ENCODE results near the gene QSOX2.

Gene QSOX2

DNA sequence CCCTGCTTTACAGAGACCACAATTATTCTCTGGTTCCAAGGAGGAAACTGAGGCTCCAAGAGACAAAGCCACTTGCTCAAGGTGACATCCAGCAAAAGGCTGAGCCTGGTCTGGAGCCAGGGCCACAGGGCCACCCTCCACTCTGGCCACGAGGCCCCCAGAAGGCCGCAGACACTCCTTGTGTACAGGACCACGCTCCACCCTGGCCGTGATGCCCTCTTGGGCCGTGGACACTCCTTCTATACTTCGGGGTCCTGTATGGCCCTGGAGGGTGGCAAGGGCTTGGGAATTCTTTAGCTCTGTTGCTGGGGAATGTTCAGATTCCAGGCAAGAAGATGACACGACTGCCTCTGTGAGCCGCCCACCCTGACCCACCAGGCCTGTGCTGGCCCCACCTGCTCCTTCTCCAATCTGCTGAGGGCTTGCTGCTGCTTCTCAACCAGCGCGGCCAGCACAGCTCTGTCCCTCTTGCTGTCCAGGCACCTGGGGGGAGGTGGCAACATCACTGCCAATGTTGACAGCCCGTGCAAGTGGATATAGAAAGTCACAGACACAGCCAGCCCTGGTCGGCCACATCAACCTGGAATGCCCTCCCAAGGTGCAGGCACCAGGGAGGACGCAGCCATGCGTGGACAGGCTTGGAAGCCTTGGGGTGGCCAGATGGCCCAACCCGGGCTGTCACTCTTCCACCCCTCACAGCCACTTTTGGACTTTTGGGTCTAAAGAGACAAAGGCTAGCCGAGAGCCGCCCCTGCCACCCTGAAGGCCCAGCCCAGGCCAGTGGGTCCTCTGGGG is 20.1 kb upstream of the QSOX2 start:
- no peak for DNase-seq
- Histone ChIP-seq H3K36me3 (ENCODE audit: control insufficient read depth, insufficient read depth, low read length) (no peaks in the 10 kb centered on the region), H3K27ac (ENCODE audit: insufficient read depth, low read length, poor library complexity, severe bottlenecking) (no peak overlapping the region), H3K9me3 (ENCODE audit: control insufficient read depth, low read length) (no peaks in the 10 kb centered on the region), H3K4me3 (ENCODE audit: insufficient read depth, low read depth, low read length, poor library complexity, severe bottlenecking) (no peak overlapping the region), H3K4me1 (ENCODE audit: control insufficient read depth, insufficient read depth, low read length, poor library complexity, severe bottlenecking) (peaks cover 7% of the 10 kb centered on the region), H3K27me3 (replicated peaks; ENCODE audit: control insufficient read depth, insufficient read depth, low read length, poor library complexity, severe bottlenecking) (no peaks in the 10 kb centered on the region)

DNA sequence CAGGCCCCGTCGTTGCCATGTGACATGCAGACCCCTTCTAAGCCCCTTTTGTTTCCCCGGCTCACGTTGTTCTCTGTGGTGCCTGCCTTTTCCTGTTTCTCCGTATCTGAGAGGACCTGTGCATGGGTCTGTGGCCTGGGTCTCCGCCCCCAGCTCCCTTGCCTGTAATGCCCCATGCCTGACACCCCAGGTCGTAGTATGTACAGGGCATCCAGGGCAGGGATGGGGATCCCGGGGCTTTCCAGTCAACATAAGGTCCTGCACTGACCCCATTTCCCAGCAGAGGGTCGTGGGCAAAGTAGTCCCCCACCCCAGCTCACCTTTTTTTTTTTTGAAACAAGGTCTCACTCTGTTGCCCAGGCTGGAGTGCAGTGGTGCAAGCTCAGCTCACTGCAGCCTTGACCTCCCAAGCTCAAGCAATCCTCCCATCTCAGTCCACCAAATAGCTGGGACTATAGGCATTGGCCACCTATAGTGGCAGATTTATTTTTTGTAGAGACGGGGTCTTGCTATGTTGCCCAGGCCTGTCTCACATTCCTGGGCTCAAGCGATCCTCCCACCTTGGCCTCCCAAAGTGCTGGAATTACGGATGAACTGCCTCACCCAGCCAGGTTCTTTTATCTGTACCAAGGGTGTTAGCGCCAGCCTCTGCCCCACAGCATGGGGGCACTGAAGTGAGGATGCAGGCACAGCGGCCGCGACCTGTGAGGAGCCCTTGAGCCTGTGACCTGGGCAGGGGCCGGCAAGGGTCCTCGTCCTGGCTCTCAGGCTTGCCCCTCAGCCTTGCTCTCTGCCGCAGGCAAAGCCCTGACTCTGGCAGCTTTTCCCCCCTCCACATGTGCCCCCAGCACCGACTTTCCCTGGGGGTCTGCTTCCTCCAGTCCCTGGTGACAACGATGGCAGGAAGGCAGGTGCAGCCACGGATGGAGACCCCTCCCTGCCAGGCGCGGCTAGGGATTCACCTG is 19.1 kb upstream of the QSOX2 start:
- Histone ChIP-seq H3K27me3 (replicated peaks; ENCODE audit: control insufficient read depth, insufficient read depth, low read length, poor library complexity, severe bottlenecking) (no peaks in the 10 kb centered on the region), H3K4me3 (ENCODE audit: insufficient read depth, low read depth, low read length, poor library complexity, severe bottlenecking) (no peak overlapping the region)
- no peak for DNase-seq

GRCh38 chr9:136264031-136264430 is 18.4 kb upstream of the QSOX2 start:
- Histone ChIP-seq H3K4me3 (ENCODE audit: insufficient read depth, low read depth, low read length, poor library complexity, severe bottlenecking) (no peak overlapping the region), H3K4me1 (ENCODE audit: control insufficient read depth, insufficient read depth, low read length, poor library complexity, severe bottlenecking) (peaks cover 7% of the 10 kb centered on the region), H3K27me3 (replicated peaks; ENCODE audit: control insufficient read depth, insufficient read depth, low read length, poor library complexity, severe bottlenecking) (no peaks in the 10 kb centered on the region), H3K36me3 (ENCODE audit: control insufficient read depth, insufficient read depth, low read length) (no peaks in the 10 kb centered on the region), H3K27ac (ENCODE audit: insufficient read depth, low read length, poor library complexity, severe bottlenecking) (no peak overlapping the region), H3K9me3 (ENCODE audit: control insufficient read depth, low read length) (no peaks in the 10 kb centered on the region)
- DNase-seq, result no peak

More for the DNA sequence above, 19.1 kb upstream of the QSOX2 start:
- no peak overlapping the region for H3K27ac ChIP-seq (ENCODE audit: insufficient read depth, low read length, poor library complexity, severe bottlenecking)
- no peaks in the 10 kb centered on the region for H3K9me3 ChIP-seq (ENCODE audit: control insufficient read depth, low read length)
- H3K4me1 ChIP-seq (ENCODE audit: control insufficient read depth, insufficient read depth, low read length, poor library complexity, severe bottlenecking), result peaks cover 7% of the 10 kb centered on the region
- H3K36me3 ChIP-seq (ENCODE audit: control insufficient read depth, insufficient read depth, low read length), result no peaks in the 10 kb centered on the region

GRCh38 chr9:136262671-136263178 is 17.1 kb upstream of the QSOX2 start:
- no peak overlapping the region for H3K4me3 ChIP-seq (ENCODE audit: insufficient read depth, low read depth, low read length, poor library complexity, severe bottlenecking)
- DNase-seq, result no peak
- peaks cover 5% of the 10 kb centered on the region for H3K4me1 ChIP-seq (ENCODE audit: control insufficient read depth, insufficient read depth, low read length, poor library complexity, severe bottlenecking)
- H3K27me3 ChIP-seq (replicated peaks; ENCODE audit: control insufficient read depth, insufficient read depth, low read length, poor library complexity, severe bottlenecking), result no peaks in the 10 kb centered on the region
- no peak overlapping the region for H3K27ac ChIP-seq (ENCODE audit: insufficient read depth, low read length, poor library complexity, severe bottlenecking)
- H3K9me3 ChIP-seq (ENCODE audit: control insufficient read depth, low read length), result no peaks in the 10 kb centered on the region
- H3K36me3 ChIP-seq (ENCODE audit: control insufficient read depth, insufficient read depth, low read length), result no peaks in the 10 kb centered on the region

DNA sequence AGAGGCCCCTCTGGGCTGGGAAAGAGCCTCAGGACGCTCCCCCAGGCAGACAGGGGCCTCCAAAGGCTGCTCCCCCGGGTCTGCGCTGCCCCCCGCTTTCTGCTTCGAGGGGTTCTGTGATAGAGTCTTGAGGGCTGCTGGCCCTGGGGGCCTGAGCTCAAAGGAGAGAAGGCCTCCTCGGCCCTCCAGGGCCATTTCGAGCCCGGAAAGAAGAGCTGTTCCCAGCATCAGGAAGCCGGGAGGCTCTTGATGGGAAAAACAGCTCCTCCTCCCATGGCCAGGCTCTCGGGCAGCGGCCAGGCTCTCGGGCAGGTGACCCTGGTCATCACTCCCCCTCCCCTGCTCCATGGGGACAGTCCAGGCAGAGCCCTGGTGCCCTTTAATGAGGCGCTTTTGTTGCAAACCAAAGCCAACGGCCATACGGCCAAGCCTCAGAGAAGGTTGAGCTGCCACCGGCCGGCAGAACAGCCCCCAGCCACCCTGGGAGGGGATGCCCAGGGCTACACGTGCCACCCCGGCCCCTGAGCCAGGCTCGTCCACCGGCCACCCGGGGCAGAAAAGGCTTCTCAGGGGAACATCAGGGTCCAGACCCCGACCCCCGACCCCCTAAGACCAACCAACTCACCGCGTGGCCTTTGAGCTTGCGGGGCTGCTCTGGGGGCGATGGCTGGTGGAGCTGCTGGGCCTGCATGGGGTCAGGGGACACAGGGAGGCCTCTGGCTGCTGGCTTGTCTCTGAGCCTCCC is 16.2 kb upstream of the QSOX2 start:
- no peak for DNase-seq
- Histone ChIP-seq H3K9me3 (ENCODE audit: control insufficient read depth, low read length) (no peaks in the 10 kb centered on the region), H3K4me1 (ENCODE audit: control insufficient read depth, insufficient read depth, low read length, poor library complexity, severe bottlenecking) (no peaks in the 10 kb centered on the region), H3K36me3 (ENCODE audit: control insufficient read depth, insufficient read depth, low read length) (no peaks in the 10 kb centered on the region), H3K4me3 (ENCODE audit: insufficient read depth, low read depth, low read length, poor library complexity, severe bottlenecking) (no peak overlapping the region), H3K27ac (ENCODE audit: insufficient read depth, low read length, poor library complexity, severe bottlenecking) (no peak overlapping the region), H3K27me3 (replicated peaks; ENCODE audit: control insufficient read depth, insufficient read depth, low read length, poor library complexity, severe bottlenecking) (no peaks in the 10 kb centered on the region)

- Histone ChIP-seq H3K4me3 (ENCODE audit: insufficient read depth, low read depth, low read length, poor library complexity, severe bottlenecking) (no peak overlapping the region), H3K27me3 (replicated peaks; ENCODE audit: control insufficient read depth, insufficient read depth, low read length, poor library complexity, severe bottlenecking) (no peaks in the 10 kb centered on the region), H3K36me3 (ENCODE audit: control insufficient read depth, insufficient read depth, low read length) (no peaks in the 10 kb centered on the region), H3K27ac (ENCODE audit: insufficient read depth, low read length, poor library complexity, severe bottlenecking) (no peak overlapping the region), H3K9me3 (ENCODE audit: control insufficient read depth, low read length) (no peaks in the 10 kb centered on the region), H3K4me1 (ENCODE audit: control insufficient read depth, insufficient read depth, low read length, poor library complexity, severe bottlenecking) (no peaks in the 10 kb centered on the region)
- no peak for DNase-seq
These were observed 15.4 kb upstream of the QSOX2 start for GRCh38 chr9:136260936-136261472.

DNA sequence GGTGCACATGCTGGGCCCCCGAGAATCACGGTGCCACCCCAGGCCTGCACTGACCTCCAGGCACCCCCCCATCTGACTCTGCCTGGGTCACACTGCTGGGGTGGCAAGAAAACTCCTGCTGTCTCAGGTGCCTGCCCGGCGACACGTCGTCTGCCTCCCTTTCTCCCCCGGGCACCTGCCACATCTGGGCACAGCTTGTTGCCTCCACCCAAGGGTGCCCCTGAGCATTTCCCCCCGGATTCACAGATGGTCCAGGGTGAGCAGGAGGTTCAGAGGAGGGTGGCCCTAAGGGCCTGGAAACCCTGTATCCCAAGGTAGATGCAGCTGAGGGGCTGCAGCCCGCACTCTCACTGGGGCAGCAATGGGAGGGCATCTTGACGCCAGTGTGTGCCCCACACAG is 14.9 kb upstream of the QSOX2 start:
- Histone ChIP-seq H3K27ac (ENCODE audit: insufficient read depth, low read length, poor library complexity, severe bottlenecking) (no peak overlapping the region), H3K27me3 (replicated peaks; ENCODE audit: control insufficient read depth, insufficient read depth, low read length, poor library complexity, severe bottlenecking) (no peaks in the 10 kb centered on the region), H3K36me3 (ENCODE audit: control insufficient read depth, insufficient read depth, low read length) (no peaks in the 10 kb centered on the region), H3K4me3 (ENCODE audit: insufficient read depth, low read depth, low read length, poor library complexity, severe bottlenecking) (no peak overlapping the region), H3K9me3 (ENCODE audit: control insufficient read depth, low read length) (no peaks in the 10 kb centered on the region), H3K4me1 (ENCODE audit: control insufficient read depth, insufficient read depth, low read length, poor library complexity, severe bottlenecking) (no peaks in the 10 kb centered on the region)
- DNase-seq, result no peak

- Histone ChIP-seq H3K27ac (ENCODE audit: insufficient read depth, low read length, poor library complexity, severe bottlenecking) (no peak overlapping the region), H3K4me1 (ENCODE audit: control insufficient read depth, insufficient read depth, low read length, poor library complexity, severe bottlenecking) (no peaks in the 10 kb centered on the region), H3K36me3 (ENCODE audit: control insufficient read depth, insufficient read depth, low read length) (no peaks in the 10 kb centered on the region), H3K27me3 (replicated peaks; ENCODE audit: control insufficient read depth, insufficient read depth, low read length, poor library complexity, severe bottlenecking) (no peaks in the 10 kb centered on the region), H3K9me3 (ENCODE audit: control insufficient read depth, low read length) (no peaks in the 10 kb centered on the region), H3K4me3 (ENCODE audit: insufficient read depth, low read depth, low read length, poor library complexity, severe bottlenecking) (no peak overlapping the region)
- no peak for DNase-seq
These were observed 14.2 kb upstream of the QSOX2 start for GRCh38 chr9:136259836-136260235.

DNA sequence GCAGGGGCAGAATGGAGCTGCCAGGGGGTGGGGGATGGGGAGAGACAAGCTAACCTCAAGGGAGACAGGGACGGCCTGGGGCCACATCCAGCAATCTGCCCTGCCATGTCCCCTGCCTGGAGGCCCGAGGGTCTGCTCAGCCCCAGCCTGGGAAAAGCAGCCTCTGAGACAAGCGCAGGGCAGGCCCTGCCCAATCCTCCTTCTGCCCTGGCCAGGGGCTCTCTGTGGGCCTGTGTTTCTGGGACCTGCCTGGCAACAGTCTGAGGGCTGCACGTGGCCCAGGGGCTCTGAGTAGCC is 13.9 kb upstream of the QSOX2 start:
- Histone ChIP-seq H3K27me3 (replicated peaks; ENCODE audit: control insufficient read depth, insufficient read depth, low read length, poor library complexity, severe bottlenecking) (no peaks in the 10 kb centered on the region), H3K9me3 (ENCODE audit: control insufficient read depth, low read length) (no peaks in the 10 kb centered on the region), H3K27ac (ENCODE audit: insufficient read depth, low read length, poor library complexity, severe bottlenecking) (no peak overlapping the region), H3K4me1 (ENCODE audit: control insufficient read depth, insufficient read depth, low read length, poor library complexity, severe bottlenecking) (no peaks in the 10 kb centered on the region), H3K4me3 (ENCODE audit: insufficient read depth, low read depth, low read length, poor library complexity, severe bottlenecking) (no peak overlapping the region), H3K36me3 (ENCODE audit: control insufficient read depth, insufficient read depth, low read length) (no peaks in the 10 kb centered on the region)
- no peak for DNase-seq
